Measurements from ENCODE around the gene ARID1A. TPM values are rescaled to one million over a fixed set of nuclear protein-coding genes. Genes with fewer than 3 reads are reported as not detected.

ARID1A gene
- total and polyA plus RNA-seq, 2 of the 8 experiments (the other 6 are each of a cell fraction or from before 2014, with no cell fraction given) = 52.1 to 103 TPM

- H2BK15ac ChIP-seq (ENCODE audit: low read length) = no peak overlapping the region
- H4K8ac ChIP-seq (ENCODE audit: extremely low read depth, insufficient read depth, low read length) = no peak overlapping the region
- no peaks in the 10 kb centered on the region for H3K27me3 ChIP-seq (replicated peaks in 1 of 4; ENCODE audit: control insufficient read depth in 3 of 4, extremely low read depth in 1 of 4, insufficient read depth in 3 of 4, low read length in 3 of 4)
- no peak overlapping the region for H3K56ac ChIP-seq (replicated peaks; ENCODE audit: insufficient read length, low read depth, low read length)
- H3K4me1 ChIP-seq (replicated peaks in 1 of 4; ENCODE audit: control insufficient read depth in 3 of 4, insufficient read depth in 4 of 4, low read length in 3 of 4) = no peaks in the 10 kb centered on the region
- H4K91ac ChIP-seq (replicated peaks; ENCODE audit: insufficient read length, low read length) = no peak overlapping the region
- H2BK12ac ChIP-seq (ENCODE audit: low read depth, low read length) = no peak overlapping the region
- H3K9me3 ChIP-seq (ENCODE audit: insufficient read depth in 2 of 2, low read depth in 1 of 2, low read length in 1 of 2) = peaks cover 2 to 8% of the 10 kb centered on the region in 2 experiments; a peak in 3 of 4 replicates
- no peak overlapping the region for H3K4me2 ChIP-seq (ENCODE audit: insufficient read depth in 1 of 2, low read depth in 2 of 2, low read length in 2 of 2)
- H3K79me2 ChIP-seq (ENCODE audit: control insufficient read depth in 1 of 2, insufficient read depth in 2 of 2, low read length in 2 of 2) = no peaks in the 10 kb centered on the region
- no peak overlapping the region for H2AFZ ChIP-seq (ENCODE audit: low read length)
- H3K9ac ChIP-seq (replicated peaks in 1 of 4; ENCODE audit: extremely low read depth in 1 of 4, low read depth in 3 of 4, low read length in 3 of 4) = no peak overlapping the region
- H3K36me3 ChIP-seq (ENCODE audit: control insufficient read depth in 2 of 4, insufficient read depth in 4 of 4, low read length in 3 of 4) = no peaks in the 10 kb centered on the region
- ChIA-PET CTCF (ENCODE audit: partially characterized antibody) (interaction anchor here (0.9 kb wide), 1 partner anchor 71 kb away, joined by 3 read pairs; no protein-coding TSS in a partner anchor), POLR2A (ENCODE audit: partially characterized antibody) (interaction anchor here (0.9 kb wide), 1 partner anchor 15 kb away, joined by 3 read pairs; no protein-coding TSS in a partner anchor)
- no peak overlapping the region for H3K14ac ChIP-seq (ENCODE audit: insufficient read length)
- no peak overlapping the region for H3K27ac ChIP-seq (ENCODE audit: low read depth, low read length)
- no peak overlapping the region for H2AK5ac ChIP-seq (ENCODE audit: low read depth, low read length)
- no peak for FAIRE-seq
- no peak for DNase-seq (ENCODE audit: low read depth in 1 of 2, low spot score in 2 of 2)
- WGBS, 2 experiments (ENCODE audit: extremely low coverage in 1 of 2, insufficient coverage in 1 of 2, insufficient read length in 1 of 2, insufficient replicate concordance in 2 of 2, low coverage in 1 of 2, low lambda C conversion rate in 2 of 2, missing lambda C conversion rate in 1 of 2) = 70% methylated on average over 3 of the region's 3 CpGs; no CpG with 5 or more reads in 1 of the 2 experiments
- H2BK20ac ChIP-seq (ENCODE audit: low read length) = no peak overlapping the region
- no peak overlapping the region for H2BK5ac ChIP-seq (ENCODE audit: low read depth, low read length)
- no peaks in the 10 kb centered on the region for H3K23me2 ChIP-seq (ENCODE audit: low read depth, low read length)
- no peak overlapping the region for H3K18ac ChIP-seq (ENCODE audit: extremely low read depth, low read length)
- no peak overlapping the region for H2BK120ac ChIP-seq (replicated peaks; ENCODE audit: low read depth, low read length)
- no peak overlapping the region for H3K4me3 ChIP-seq (ENCODE audit: extremely low read depth in 1 of 4, insufficient read depth in 2 of 4, low read depth in 3 of 4, low read length in 4 of 4)
- H3K79me1 ChIP-seq (ENCODE audit: low read depth, low read length) = no peaks in the 10 kb centered on the region
- H4K20me1 ChIP-seq (replicated peaks in 1 of 2; ENCODE audit: control insufficient read depth in 1 of 2, insufficient read depth in 2 of 2, low read length in 2 of 2) = no peaks in the 10 kb centered on the region
- H3K23ac ChIP-seq (ENCODE audit: insufficient read length) = no peak overlapping the region
- no peak overlapping the region for H4K5ac ChIP-seq (ENCODE audit: insufficient read length, low read depth, low read length)
- H3K4ac ChIP-seq (replicated peaks; ENCODE audit: insufficient read length, low read depth, low read length) = no peak overlapping the region
- TF ChIP-seq CHD1 (IDR thresholded peaks at IDR 0.05; ENCODE audit: low read depth, low read length) (no peak), TBP (IDR thresholded peaks at IDR 0.05; ENCODE audit: low read depth, low read length) (no peak), SRF (IDR thresholded peaks at IDR 0.05; ENCODE audit: low read depth, low read length) (no peak), KDM5A (IDR thresholded peaks at IDR 0.05; ENCODE audit: low read length) (no peak), EZH2 (IDR thresholded peaks at IDR 0.05; ENCODE audit: low read depth, low read length, severe bottlenecking) (no peak), ASH2L (IDR thresholded peaks at IDR 0.05; ENCODE audit: low read length) (no peak), PHF8 (conservative IDR thresholded peaks at IDR 0.05; ENCODE audit: low read depth, low read length) (no peak), MAX (IDR thresholded peaks at IDR 0.05) (no peak), TCF12 (IDR thresholded peaks at IDR 0.05; ENCODE audit: low read depth, low read length) (no peak), POLR2A (IDR thresholded peaks at IDR 0.05; ENCODE audit: control extremely low read depth in 1 of 2, low read depth in 2 of 2, low read length in 2 of 2) (no peak), RAD21 (IDR thresholded peaks at IDR 0.05 in 1 of 2, conservative IDR thresholded peaks at IDR 0.05 in 1 of 2; ENCODE audit: low read depth in 2 of 2, low read length in 2 of 2) (no peak), E2F6 (IDR thresholded peaks at IDR 0.05) (no peak), CBX8 (IDR thresholded peaks at IDR 0.05; ENCODE audit: borderline replicate concordance, low read depth, low read length) (no peak)
Measured at GRCh38 chr1:26814893-26815292, 119.1 kb downstream of the ARID1A start.

Data from H1 (cell line).